ENCODE results near the gene SULF2. TPM values are rescaled to one million over a fixed set of nuclear protein-coding genes. Genes with fewer than 3 reads are reported as not detected.

Gene SULF2
- total RNA-seq, 2 donors from 2014 or later = 89.4 to 141 TPM

DNA sequence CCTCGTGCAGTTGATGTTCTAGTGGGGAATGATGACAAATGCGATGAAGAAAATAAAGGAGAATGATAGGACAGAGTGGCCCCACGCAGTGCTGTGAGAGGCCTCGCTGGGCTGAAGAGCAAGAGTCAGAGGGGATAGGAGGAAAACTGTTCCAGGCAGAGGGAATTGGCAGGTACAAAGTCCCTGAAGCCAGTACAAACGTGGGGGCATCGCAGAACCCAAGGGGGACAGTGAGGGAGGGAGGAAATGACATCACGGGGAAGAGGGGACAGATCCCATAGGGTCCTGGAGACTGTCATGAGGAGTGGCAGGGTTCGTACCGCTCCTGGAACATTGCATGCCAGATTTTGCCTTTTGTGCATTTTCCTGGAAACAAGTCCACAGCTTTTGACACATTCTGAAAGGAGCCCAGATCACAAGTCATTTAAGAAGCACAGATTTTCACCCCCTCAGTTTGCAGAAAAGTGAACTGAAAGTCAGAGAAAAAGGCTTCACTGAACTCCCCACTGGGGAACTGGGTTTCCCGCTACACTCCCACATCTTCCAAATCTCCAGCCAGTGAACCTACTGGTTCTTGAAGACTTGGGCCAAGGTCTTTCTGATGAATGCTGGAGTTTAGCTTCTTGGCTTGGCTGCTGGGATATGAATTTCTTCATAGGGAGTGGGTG is 77.0 kb downstream of the SULF2 start:
- DNase-seq (ENCODE audit: low spot score) = no peak
- intact Hi-C loops (cut with DNase I) = no loop called here

DNA sequence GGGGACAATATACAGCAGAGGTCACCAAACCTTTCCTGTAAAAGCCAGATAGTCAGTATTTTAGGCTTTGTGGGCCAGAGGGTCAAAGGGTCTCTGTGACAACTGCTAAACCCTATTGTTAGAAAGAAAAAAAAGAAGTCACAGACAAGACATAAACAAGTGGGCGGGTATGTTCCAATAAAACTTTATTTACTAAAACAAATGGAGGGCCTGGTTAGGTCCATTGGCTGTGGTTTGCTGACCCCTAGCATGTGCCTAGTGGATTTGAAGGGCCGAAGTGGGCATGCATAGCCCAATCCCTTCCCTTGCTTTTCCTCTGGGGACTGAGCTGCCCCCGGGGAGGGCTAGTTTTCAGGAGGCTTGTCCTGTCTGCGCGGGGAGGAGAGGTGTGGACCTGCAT is 78.9 kb downstream of the SULF2 start:
- DNase-seq (ENCODE audit: low spot score) = no peak
- intact Hi-C loops (cut with DNase I) = no loop called here

DNA sequence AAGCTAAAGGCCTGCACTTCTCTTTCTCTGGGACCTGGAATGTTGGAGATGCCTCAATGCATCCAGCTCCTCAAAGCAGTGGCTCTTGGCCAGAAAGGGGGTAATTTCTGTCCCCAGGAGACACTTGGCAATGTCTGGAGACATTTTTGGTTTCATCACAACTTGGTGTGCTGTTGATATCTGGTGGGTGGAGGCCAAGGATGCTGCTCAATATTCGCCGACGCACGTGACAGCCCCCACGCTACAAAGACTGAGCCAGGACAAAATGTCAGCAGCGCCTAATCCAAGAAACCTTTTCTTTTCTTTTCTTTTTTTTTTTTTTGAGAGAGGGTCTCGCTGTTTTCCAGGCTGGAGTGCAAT is 79.8 kb downstream of the SULF2 start:
- no peak for DNase-seq (ENCODE audit: low spot score)
- intact Hi-C loops (cut with DNase I) = no loop called here

DNA sequence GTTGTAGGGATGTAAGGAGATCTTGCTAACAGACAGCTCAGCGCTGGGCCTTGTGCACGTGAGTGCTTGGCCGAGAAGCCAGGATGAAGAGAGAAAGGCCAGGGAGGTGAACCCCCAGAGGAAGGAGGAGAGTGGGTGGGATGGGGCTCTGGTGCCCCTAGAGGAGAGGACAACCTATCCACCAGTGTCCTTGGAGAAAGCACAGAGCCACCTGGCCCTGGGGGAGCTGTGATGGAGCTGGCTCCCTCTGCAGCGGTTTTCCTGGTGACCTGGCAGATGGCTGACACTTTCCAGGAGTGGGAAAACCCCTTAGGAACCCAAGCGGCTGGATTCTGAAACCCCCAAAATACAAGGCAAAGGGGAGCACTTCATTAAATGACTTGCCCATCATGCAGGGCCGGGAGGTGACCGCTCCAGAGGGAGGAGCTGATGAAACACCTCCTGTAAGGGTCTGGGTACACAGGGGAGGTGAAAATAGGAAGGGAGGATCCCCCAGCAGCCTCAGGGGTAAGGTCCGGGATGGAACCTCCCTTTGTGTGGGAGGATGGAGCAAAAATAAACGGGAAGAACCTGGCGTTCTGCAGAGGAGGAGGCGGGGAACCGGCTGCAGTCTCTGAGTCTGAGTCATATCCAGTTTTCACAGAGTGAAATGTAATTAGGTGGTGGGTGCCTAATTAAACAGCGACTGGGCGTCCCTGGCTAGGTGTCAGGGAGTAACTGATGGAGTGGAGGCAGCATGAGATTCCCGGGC is 80.4 kb downstream of the SULF2 start:
- no peak for DNase-seq (ENCODE audit: low spot score)
- intact Hi-C loops (cut with DNase I) = no loop called here

DNA sequence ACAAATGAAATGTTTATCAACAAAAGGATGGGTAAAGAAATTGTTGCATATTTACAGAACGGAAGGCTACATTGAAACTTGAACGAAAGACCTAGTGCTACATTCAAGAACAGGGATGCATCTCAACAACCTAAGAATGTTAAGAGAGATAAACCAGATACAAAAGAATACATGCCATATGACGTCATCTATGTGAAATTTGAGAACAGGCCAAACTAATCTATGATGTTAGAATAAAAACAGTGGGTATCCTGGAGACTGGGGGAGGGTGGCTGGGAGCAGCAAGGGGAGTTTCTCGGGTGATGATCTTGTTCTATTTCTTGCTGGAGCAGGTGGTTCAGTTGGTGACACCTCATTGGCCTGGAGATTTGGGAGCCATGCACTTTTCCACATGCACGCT is 81.5 kb downstream of the SULF2 start:
- no peak for DNase-seq (ENCODE audit: low spot score)
- intact Hi-C loops (cut with DNase I) = no loop called here

DNA sequence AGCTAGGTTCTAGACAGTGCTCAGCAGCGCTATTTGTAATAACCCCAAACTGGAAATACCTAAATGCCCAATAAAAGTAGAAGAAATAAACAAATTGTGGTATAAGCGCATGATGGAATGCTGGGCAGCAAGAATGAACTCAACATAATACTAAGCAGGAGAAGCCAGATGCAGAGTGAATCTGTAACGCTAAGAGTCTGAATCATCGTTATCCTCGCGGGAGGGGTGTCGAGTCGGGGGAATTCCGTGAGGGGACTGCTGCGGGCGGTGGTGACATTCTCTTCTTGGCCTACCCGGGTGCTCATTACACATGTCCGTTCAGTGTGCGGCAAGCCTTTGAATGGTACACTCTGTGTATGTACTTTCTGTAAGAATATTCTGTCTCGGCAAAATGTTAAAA is 83.7 kb downstream of the SULF2 start:
- intact Hi-C loops (cut with DNase I) = no loop called here

DNA sequence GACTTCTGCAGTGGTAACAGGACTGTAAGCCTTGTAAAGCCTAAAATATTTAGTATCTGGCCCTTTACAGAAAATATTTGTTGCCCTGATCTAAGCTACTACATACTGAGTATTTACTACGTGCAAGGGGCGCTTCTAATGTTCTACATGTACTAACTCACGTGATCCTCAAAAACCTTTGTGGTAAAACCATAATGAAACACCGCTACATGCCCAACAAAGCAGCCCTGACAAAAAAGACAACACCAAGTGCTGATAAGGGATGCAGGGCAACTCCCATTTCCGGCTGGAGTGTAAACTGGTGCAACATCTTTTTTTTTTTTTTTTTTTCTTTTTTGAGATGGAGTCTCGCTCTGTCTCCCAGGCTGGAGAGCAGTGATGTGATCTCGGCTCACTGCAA is 85.0 kb downstream of the SULF2 start:
- DNase-seq (ENCODE audit: low spot score) = no peak
- intact Hi-C loops (cut with DNase I) = no loop called here

More for the DNA sequence above, 83.7 kb downstream of the SULF2 start:
- DNase-seq (ENCODE audit: low spot score) = no peak

DNA sequence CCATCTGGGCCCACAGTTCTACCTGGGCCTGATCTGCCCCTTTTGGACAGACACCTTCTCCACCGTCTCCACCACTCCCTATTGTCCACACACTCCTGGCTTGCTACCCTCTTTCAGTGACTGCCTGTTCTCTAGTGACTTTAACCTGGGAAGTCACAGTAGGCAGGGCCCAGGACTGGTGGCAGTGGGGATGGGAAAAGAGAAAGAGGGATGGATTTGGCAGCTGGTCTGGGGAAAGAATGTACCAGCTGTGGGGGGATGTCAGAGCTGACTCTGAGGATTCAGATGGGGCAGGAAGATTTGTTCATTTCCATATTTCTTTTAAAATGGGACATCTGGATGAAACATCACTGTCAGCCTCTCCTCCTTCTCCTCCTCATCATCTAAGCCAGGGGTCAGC is 85.5 kb downstream of the SULF2 start:
- intact Hi-C loops (cut with DNase I) = no loop called here

DNA sequence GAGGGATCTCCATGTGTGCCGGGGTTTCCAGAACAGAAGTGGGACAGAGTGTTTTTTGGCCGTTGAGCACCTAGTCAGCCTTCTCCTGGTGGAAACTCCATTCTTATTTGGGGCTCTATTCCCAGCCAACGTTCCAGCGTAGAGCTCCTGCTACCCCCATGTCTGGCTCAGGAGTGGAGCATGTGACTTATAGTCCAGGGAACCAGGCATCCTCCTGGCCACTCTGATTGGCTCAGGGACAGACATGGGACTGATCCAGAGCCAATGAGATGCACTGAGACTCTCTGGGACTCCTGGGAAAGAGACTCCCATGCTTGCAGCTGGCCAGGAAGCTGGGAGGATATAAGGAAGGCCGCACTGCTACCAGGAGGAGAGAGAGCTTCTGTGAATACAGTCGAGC is 87.1 kb downstream of the SULF2 start:
- intact Hi-C loops (cut with DNase I) = no loop called here
- DNase-seq (ENCODE audit: low spot score) = no peak

More for the DNA sequence above, 85.5 kb downstream of the SULF2 start:
- no peak for DNase-seq (ENCODE audit: low spot score)

DNA sequence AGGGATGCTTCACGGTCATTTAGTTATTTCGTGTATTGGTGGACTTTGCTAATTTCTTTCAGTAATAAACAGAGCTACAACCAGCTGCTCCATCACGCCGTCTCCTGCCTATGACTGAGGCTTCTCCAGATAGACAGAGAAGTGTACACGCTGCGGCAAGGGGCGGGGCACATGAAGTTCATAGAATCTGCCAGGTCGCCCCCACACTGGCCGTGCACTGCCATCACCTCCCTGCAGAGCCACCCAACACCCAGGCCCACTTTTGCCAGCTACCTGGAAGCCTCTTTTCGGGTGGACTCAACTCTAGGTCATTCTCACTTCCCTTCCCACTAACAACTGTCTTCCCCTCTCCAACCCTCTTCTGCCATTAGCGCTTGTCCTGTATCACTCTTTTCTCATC is 88.4 kb downstream of the SULF2 start:
- intact Hi-C loops (cut with DNase I) = no loop called here
- DNase-seq (ENCODE audit: low spot score) = no peak

DNA sequence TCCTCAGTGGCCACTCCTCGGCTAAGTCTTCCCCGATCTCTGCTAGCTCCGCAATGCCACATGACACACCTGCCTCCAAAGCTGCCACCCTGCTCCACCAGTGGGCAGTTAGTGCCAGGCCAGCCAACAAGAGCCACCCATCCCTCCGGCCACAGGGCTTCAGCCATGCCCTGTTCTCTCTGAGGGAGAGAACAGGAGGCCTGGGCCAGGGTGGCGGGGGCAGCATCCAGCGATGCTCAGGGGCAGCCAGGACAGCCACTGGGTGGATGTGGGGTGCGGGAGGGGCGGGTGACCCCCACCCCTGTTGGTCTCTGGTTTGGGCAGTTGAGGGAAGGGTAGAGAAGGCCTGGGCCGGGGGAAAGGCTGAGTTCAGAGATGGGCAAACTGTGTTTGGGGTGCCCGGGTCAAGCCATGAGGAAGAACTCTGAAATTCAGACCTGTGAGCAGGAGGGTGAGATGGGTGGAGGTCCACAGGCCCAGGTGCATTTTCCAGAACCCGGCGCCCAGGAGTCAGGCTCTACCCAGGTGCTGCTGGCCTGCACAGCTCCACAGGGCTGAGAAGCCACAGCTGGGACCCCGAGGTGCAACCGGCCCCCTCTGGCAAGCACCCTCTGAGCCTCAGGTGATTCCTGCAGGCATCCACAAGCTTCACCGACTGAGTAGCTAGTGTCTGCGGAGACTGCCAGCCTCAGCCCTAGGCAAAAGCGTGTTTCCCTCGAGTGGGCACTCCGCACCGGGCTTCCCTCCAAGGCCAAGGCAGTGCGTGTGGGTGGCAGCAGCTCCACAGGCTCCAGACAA is 91.1 kb downstream of the SULF2 start:
- intact Hi-C loops (cut with DNase I) = no loop called here
- no peak for DNase-seq (ENCODE audit: low spot score)

DNA sequence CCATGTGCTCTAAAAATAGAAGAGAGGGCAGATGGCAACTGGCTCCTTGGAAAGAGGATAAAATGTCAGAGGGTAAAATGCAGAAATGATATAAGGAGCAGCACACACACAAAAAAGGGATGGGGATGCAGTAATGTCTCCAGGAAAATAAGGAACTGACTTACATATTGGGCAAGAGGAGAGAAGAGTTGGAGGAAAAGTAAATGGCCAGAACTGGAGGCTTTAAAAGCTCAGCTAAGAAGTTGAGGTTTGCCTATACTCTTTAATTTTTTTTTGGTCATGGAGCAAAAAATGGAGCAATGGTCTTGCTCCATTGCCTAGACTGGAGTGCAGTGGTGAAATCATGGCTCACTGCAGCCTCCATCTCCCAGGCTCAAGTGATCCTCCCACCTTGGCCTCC is 93.7 kb downstream of the SULF2 start:
- intact Hi-C loops (cut with DNase I) = no loop called here

DNA sequence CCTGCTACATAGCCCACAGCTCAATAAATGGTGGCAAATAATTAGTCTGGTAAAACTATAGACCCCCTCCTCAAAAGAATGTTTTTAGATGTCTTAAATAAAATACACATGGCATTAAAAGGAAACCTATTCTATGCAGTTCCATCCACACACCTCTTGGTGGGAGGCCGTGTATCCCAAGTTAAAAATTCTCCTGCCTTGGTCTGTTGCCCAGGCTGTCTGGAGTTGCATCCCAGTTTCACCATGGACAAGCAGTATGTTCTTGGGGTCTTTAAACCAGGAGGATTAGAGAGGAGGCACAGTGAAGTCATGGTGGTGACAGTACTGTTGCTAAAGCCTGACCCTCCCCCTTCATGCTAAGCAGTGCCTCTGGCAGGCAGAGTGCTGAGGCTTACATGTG is 95.5 kb downstream of the SULF2 start:
- intact Hi-C loops (cut with DNase I) = loop anchor here in 1 of 2 donors (10.0 kb wide), 1 partner anchor 605 kb away; no protein-coding TSS in a partner anchor
- no peak for DNase-seq (ENCODE audit: low spot score)

More for the DNA sequence above, 93.7 kb downstream of the SULF2 start:
- no peak for DNase-seq (ENCODE audit: low spot score)

DNA sequence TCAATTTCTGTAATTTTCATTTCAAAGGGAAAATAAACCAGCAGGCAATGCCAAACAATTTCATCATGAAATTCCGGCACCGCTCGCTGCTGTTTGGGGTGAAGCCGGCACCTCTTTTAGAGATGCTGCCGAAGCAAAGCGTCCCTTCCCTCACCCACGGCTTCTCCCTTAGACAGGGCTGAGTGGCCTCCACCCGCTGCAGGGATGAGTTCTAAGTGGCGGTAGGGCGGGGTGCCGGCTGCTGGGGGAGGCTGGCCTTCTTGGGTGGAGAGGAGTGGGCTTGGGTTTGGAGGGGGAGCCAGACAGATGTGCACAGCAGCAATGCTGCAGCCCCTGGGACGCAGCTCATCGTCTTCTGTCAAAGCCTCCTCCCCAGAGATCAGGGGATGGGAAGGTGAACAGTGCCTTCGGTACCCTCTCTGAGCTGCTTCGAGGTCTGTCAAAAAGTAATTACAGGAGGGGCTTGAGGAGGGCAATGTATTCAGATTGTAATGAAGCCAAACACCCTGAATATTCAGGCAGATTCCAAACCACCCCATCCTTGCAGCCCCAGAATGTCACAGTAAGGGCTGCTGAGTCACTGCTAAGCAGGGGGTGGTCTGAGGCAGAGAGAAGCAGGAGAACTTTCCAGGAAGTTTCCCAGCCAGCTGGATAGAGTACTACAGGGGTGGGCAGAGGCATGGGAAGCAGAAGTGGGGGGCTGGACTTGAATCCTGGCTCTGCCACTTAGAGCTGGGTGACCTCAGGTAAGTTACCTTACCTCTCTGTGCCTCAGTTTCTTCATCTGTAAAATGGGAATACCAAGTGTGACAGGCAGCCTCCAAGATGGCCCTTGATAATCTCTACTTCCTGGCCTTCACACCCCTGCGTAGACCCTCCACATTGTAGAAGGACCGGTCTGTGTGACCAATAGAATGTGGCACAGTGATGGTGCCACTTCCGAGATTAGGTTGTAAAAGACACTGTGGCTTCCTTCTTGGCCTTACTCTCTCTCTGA is 96.6 kb downstream of the SULF2 start:
- intact Hi-C loops (cut with DNase I) = loop anchor here in 1 of 2 donors (10.0 kb wide), 1 partner anchor 606 kb away; no protein-coding TSS in a partner anchor

DNA sequence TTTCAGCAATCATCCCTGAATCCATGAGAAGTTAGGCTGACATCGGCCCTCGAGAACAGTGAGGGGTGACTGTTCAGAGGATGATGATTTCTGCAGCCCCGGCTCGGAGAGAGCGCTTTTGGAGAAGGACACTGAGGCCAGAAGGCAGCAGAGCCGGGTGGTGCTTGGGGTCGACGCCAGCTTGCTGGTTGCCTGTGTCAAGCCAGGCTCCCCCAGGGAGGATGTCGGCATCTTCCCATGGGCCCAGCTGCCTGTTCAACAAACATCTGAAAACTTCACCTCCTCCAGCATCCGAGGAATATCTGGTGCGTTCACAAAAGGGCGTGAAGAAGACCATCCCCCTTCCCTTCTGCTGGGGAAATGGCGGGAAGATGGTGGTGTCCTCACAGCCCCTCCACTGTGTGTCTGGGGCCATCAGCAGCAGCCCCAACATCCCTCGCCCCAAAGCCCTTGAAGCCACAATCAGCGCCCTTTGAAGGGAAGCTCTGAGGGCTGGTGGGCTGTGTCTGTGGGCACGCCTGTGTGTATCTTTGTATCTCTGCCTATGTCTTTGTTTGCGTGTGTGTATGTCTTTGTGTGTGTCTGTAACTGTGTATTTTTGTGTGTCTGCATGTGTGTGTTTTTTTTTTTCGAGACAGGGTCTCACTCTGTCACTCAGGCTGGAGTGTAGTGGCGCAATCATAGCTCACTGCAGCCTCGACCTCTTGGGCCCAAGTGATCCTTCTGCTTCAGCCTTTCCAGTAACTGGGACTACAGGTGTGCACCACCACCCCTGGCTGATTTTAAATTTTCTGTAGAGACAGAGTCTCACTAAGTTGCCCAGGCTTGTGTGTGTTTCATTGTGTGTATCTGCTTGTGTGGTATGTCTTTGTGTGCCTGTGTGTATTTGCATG is 97.9 kb downstream of the SULF2 start:
- no peak for DNase-seq (ENCODE audit: low spot score)
- intact Hi-C loops (cut with DNase I) = loop anchor here in 1 of 2 donors (10.0 kb wide), 1 partner anchor 607 kb away; no protein-coding TSS in a partner anchor

More for the DNA sequence above, 96.6 kb downstream of the SULF2 start:
- DNase-seq (ENCODE audit: low spot score) = no peak

DNA sequence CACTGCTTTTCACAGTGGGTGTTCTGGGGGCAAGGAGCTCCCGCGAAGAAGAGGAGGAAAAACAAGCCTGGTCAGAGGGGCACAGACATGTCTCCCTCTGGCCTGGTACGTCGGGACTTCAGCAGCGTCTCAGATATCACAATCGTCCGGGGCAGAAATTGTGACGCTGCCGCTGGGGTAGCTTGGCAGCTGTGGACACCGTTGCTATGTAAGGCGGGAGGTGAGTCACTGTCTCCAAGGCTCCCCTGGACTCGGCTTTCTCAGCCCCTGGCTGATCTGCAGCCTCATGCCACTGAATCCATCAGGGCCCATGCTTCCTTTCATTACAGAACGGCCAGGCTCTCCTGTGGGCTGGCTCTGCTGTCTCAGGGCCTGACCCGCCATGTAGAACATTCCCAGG is 98.7 kb downstream of the SULF2 start:
- intact Hi-C loops (cut with DNase I) = loop anchor here in 1 of 2 donors (10.0 kb wide), 1 partner anchor 608 kb away; no protein-coding TSS in a partner anchor
- no peak for DNase-seq (ENCODE audit: low spot score)

DNA sequence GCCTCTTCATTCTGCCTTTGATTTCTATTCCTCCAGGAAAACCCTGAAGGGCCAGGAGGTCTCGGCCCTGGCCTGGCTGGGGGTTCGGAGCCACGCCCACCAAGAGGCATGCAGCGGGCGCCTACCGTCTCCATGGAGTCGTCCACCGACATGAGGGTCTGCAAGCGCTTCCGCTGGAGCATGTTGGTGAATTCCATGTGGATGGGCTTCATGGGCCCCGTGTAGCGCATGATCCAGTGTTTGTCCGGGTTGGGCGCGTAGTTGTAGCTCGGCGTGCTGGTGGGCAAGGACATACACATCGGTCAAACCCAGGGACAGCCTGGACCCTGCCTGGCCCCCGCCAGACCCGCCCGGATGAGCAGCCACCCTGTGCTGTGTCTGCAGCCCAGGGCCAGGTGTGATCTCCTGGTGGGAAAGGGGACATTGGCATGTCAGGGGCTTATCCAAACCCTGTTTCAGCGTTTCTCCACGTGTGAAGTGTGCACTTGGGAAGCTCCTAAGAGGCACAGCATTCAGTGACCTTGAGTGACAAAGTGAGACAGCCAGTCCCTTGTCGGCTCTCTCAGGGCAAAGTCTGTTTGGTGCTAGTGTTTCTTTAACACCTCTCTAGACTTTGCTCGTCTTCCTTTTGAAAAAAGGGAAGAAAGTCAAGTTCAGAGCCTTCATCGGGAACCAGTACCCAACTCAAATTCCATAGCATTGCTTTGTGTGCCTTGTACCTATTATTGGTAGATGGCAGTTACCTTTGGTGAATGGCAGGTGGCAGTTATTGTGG is 100.8 kb downstream of the SULF2 start:
- DNase-seq (ENCODE audit: low spot score) = no peak
- intact Hi-C loops (cut with DNase I) = loop anchor here (1.0 to 10.0 kb wide), 2 partner anchors 42 to 610 kb away; no protein-coding TSS in a partner anchor
